ENCODE results near the gene ARHGAP15.
A peak's percentile ranks its signal among the peaks of the same experiment; 100 is the strongest.

Gene ARHGAP15

GRCh38 chr2:143553261-143553660, 424.0 kb downstream of the ARHGAP15 start:
- H3K27me3 ChIP-seq: no peaks in the 10 kb centered on the region
- peaks cover 7% of the 10 kb centered on the region for H3K36me3 ChIP-seq
- TF ChIP-seq CTCF (IDR thresholded peaks at IDR 0.05): no peak
- H3K27ac ChIP-seq: no peak overlapping the region
- no peak overlapping the region for H3K4me3 ChIP-seq (ENCODE audit: low read depth in 1 of 2, low read length in 1 of 2)
- H3K4me1 ChIP-seq (ENCODE audit: control insufficient read depth in 1 of 2, insufficient read depth in 1 of 2, low read depth in 1 of 2, low read length in 1 of 2): peaks cover 50 to 60% of the 10 kb centered on the region in 2 experiments
- H3K9me3 ChIP-seq: no peaks in the 10 kb centered on the region

DNA sequence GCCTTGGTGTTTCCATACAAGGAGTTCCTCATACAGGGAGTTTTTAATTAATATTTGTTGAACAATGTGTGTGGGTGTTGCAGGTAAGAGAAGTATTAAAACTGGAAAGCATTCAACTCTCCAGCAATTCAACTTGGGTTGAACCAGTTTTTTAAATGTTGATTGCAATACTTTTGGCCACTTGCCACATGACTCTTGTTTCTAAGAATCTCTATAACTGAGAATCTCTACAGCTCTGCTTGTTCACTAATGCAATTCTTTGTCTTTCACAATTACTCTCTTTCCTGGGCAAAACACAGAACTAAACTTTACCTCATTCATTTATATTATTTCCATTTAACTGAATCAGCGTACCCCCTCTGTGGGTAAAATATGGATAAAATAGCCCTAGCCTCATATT, 429.4 kb downstream of the ARHGAP15 start:
- Histone ChIP-seq H3K27ac (peak overlapping the region; percentile 45), H3K27me3 (no peaks in the 10 kb centered on the region), H3K9me3 (no peaks in the 10 kb centered on the region), H3K4me1 (ENCODE audit: control insufficient read depth in 1 of 2, insufficient read depth in 1 of 2, low read depth in 1 of 2, low read length in 1 of 2) (peaks cover 23 to 26% of the 10 kb centered on the region in 2 experiments), H3K4me3 (ENCODE audit: low read depth in 1 of 2, low read length in 1 of 2) (no peak overlapping the region), H3K36me3 (peaks cover 26% of the 10 kb centered on the region)
- no peak for TF ChIP-seq CTCF (IDR thresholded peaks at IDR 0.05)

DNA sequence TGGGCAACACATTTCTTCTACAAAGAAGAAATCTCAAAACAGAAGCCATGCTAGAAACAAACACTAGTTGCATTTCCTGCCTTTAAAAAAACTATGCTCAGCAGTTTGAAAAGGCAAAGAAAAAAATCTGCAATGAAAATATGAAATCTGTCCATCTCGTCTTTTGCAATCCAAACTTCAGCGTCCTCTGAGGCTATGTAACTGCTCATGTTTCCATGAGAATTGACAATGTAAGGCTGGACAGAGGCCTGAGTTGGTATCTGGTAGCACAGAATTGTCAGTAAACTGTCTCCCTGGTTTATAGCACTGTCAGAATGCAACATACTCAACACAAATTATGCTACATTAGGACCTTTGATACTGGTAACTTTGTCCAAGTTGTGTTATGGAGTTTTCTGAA, 429.9 kb downstream of the ARHGAP15 start:
- Histone ChIP-seq H3K4me3 (ENCODE audit: low read depth in 1 of 2, low read length in 1 of 2) (no peak overlapping the region), H3K27ac (no peak overlapping the region), H3K4me1 (ENCODE audit: control insufficient read depth in 1 of 2, insufficient read depth in 1 of 2, low read depth in 1 of 2, low read length in 1 of 2) (peaks cover 23 to 26% of the 10 kb centered on the region in 2 experiments), H3K27me3 (no peaks in the 10 kb centered on the region), H3K36me3 (peaks cover 26% of the 10 kb centered on the region), H3K9me3 (no peaks in the 10 kb centered on the region)
- no peak for TF ChIP-seq CTCF (IDR thresholded peaks at IDR 0.05)

GRCh38 chr2:143560724-143561123, 431.5 kb downstream of the ARHGAP15 start:
- H3K4me3 ChIP-seq (ENCODE audit: low read depth in 1 of 2, low read length in 1 of 2): no peak overlapping the region
- no peaks in the 10 kb centered on the region for H3K27me3 ChIP-seq
- H3K9me3 ChIP-seq: no peaks in the 10 kb centered on the region
- TF ChIP-seq CTCF (IDR thresholded peaks at IDR 0.05): no peak
- no peak overlapping the region for H3K27ac ChIP-seq
- H3K36me3 ChIP-seq: peaks cover 26% of the 10 kb centered on the region
- peaks cover 17 to 18% of the 10 kb centered on the region in 2 experiments for H3K4me1 ChIP-seq (ENCODE audit: control insufficient read depth in 1 of 2, insufficient read depth in 1 of 2, low read depth in 1 of 2, low read length in 1 of 2)

DNA sequence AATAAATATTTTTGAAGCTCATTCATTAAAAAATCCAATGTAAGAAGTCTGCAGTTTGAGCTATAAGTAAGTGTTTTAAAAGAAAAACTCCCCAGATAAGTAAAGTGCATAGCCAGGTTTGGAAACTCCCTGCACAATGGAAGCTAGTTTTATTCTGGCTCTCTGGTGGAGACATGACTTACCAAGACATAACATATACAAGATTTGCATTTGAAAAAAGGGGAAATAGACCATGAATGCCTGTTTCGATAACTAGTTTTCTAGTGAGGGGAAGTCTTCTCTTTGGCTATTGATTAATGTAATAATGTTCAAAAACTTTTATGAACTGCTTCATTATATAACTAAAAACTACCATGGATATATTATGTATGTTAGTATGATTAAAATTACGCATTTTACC, 435.2 kb downstream of the ARHGAP15 start:
- TF ChIP-seq CTCF (IDR thresholded peaks at IDR 0.05): no peak
- no peak overlapping the region for H3K27ac ChIP-seq

DNA sequence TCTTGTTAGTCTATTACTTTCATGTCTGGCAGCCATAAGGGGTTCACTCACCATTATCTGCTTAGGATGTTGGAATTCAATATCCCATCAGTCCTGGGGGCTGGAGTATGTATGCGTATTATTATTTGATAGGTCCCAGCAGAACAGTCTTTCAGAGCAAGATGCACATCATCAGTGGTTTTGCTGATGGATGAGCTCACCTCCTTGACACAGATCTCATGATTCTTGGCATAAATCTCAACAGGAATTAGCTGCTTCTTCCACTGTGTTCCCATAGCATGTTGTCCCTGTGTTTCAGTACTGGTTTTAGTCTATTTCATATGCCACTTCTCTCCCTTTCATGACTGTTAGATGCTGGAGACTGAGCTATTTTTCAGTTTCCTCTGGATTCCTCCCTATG, 442.5 kb downstream of the ARHGAP15 start:
- Histone ChIP-seq H3K36me3 (peaks cover 13% of the 10 kb centered on the region), H3K4me3 (ENCODE audit: low read depth in 1 of 2, low read length in 1 of 2) (no peak overlapping the region), H3K27ac (no peak overlapping the region), H3K9me3 (no peaks in the 10 kb centered on the region), H3K4me1 (ENCODE audit: control insufficient read depth in 1 of 2, insufficient read depth in 1 of 2, low read depth in 1 of 2, low read length in 1 of 2) (no peaks in the 10 kb centered on the region), H3K27me3 (no peaks in the 10 kb centered on the region)
- no peak for TF ChIP-seq CTCF (IDR thresholded peaks at IDR 0.05)

More for the DNA sequence above, 435.2 kb downstream of the ARHGAP15 start:
- Histone ChIP-seq H3K9me3 (no peaks in the 10 kb centered on the region), H3K27me3 (no peaks in the 10 kb centered on the region), H3K36me3 (peaks cover 28% of the 10 kb centered on the region), H3K4me3 (ENCODE audit: low read depth in 1 of 2, low read length in 1 of 2) (no peak overlapping the region), H3K4me1 (ENCODE audit: control insufficient read depth in 1 of 2, insufficient read depth in 1 of 2, low read depth in 1 of 2, low read length in 1 of 2) (no peaks in the 10 kb centered on the region)

Data from neutrophil (primary cell).